Fibroblast of gingiva (primary cell): ENCODE measurements around the gene UBN2.
"Not testable (repeated sequence)": the region's sequence is repeated elsewhere in the genome, so short reads cannot be mapped to it uniquely, and the experiment has no call there.

Experiments
- DNase-seq: peaks from one replicate; pipeline ENCODE4 v3.0.0-alpha.2; 2011; ENCODE audit warnings: low read depth

The UBN2 gene

GRCh38 chr7:139294951-139295575 lies 64.0 kb downstream of the UBN2 start:
- DNase-seq = no peak

- no peak for DNase-seq
These were observed 66.8 kb downstream of the UBN2 start for GRCh38 chr7:139297795-139298194.

GRCh38 chr7:139299296-139299695 lies 68.3 kb downstream of the UBN2 start:
- DNase-seq = no peak

GRCh38 chr7:139300390-139300789 lies 69.4 kb downstream of the UBN2 start:
- DNase-seq = no peak

- no peak for DNase-seq
These were observed 73.5 kb downstream of the UBN2 start for GRCh38 chr7:139304517-139304916.

- no peak for DNase-seq
These were observed 87.0 kb downstream of the UBN2 start for GRCh38 chr7:139317939-139318505.

- DNase-seq = peak; percentile 25
These were observed 90.2 kb downstream of the UBN2 start for GRCh38 chr7:139321071-139321745.

GRCh38 chr7:139324709-139325108 lies 93.7 kb downstream of the UBN2 start:
- not testable (repeated sequence) for DNase-seq

- peak; percentile 78 for DNase-seq
These were observed 97.3 kb downstream of the UBN2 start for GRCh38 chr7:139328375-139328774.

- DNase-seq = no peak
These were observed 98.1 kb downstream of the UBN2 start for GRCh38 chr7:139329119-139329518.

GRCh38 chr7:139330333-139331030 lies 99.4 kb downstream of the UBN2 start:
- no peak for DNase-seq

GRCh38 chr7:139332697-139333359 lies 101.8 kb downstream of the UBN2 start:
- DNase-seq = no peak

- not testable (repeated sequence) for DNase-seq
These were observed 102.4 kb downstream of the UBN2 start for GRCh38 chr7:139333443-139333842.

GRCh38 chr7:139334399-139335150 lies 103.5 kb downstream of the UBN2 start:
- no peak for DNase-seq

- DNase-seq = no peak
These were observed 108.0 kb downstream of the UBN2 start for GRCh38 chr7:139339025-139339424.

GRCh38 chr7:139339698-139340036 lies 108.6 kb downstream of the UBN2 start:
- DNase-seq = no peak

- peak; percentile 99 for DNase-seq
These were observed 109.2 kb downstream of the UBN2 start for GRCh38 chr7:139340037-139340807.

- peak; percentile 86 for DNase-seq
These were observed 109.7 kb downstream of the UBN2 start for GRCh38 chr7:139340808-139341057.

- peak; percentile 94 for DNase-seq
These were observed 110.2 kb downstream of the UBN2 start, which contains the start of gene FMC1 for GRCh38 chr7:139341058-139341775. TSS of gene FMC1 (plus strand) at chr7:139341337. CDS start at chr7:139341385, 48 bp downstream.

GRCh38 chr7:139341776-139342226 lies 110.8 kb downstream of the UBN2 start:
- DNase-seq = no peak
